Non-pigmented ciliary epithelial cell (primary cell): ENCODE data around the gene RMND1.
"Not testable (repeated sequence)": the region's sequence is repeated elsewhere in the genome, so short reads cannot be mapped to it uniquely, and the experiment has no call there.

Source experiments
- DNase-seq: peaks from one replicate; pipeline ENCODE4 v3.0.0-alpha.2; 2010; ENCODE audit warnings: low read depth

The RMND1 gene

DNA sequence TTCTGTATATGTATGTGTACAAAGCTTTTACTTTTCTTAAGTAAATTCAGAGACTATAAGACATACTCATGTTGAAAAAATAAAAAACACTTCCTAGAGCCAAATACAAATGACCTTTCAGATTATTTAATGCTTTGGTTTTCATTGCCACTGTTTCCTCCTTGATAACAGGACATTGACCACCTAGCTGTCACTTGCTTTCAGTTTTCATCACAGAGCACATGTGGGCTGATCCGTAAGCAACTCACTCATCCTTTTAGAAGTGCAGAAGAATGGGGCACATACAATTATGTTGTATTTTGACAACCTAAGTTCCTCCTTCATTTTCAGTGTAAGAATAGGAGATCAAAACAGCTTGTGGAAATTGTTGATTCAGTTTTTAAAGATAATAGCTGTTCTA, 66.7 kb downstream of the RMND1 start:
- no peak for DNase-seq

DNA sequence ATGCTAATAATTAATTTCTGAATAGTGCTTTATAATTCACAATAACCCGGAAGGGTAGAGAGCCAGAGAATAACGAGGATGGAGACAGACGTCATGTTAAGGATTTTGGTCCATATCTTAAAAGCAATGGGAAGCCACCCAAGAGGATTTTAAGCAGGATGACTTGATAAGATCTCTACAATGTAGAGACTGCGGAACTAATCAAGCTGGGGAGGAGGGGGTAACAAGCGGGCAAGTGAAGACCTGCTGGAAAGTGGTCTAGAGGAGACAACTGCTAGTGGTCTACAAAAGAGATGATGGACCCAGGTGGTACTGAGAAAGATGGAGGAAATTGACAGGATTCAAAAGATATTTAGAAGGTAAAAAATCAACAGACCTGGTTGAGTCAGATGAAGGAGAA, 67.8 kb downstream of the RMND1 start:
- DNase-seq, result no peak

DNA sequence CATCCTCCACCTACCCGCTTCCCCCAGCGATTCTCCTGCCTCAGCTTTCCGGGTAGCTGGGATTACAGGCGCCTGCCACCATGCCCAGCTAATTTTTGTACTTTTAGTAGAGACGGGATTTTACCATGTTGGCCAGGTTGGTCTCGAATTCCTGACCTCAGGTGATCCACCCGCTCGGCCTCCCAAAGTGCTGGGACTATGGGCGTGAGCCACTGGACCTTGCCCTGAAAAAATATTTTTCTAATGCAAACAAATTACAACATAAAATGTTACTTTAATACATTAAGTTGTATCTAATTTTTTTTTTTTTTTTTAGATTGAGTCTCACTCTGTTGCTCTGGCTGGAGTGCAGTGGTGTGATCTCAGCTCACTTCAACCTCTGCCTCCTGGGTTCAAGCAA, 69.3 kb downstream of the RMND1 start:
- not testable (repeated sequence) for DNase-seq

DNA sequence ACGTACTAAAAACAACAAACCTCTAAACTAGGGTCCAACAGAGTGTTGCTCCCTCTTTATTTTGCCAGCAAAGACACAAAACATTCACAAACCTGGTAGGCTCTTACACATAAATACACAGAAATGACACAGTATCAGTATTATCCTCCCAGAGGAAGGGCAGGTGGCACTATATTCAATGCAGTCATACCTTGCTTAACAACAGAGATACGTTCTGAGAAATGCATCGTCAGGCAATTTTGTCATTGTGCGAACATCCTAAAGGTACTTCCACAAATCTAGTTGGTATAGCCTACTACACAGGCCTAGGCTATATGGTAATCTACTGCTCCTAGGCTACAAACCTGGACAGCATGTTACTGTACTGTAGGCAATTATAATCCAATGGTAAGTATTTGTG, 70.2 kb downstream of the RMND1 start:
- no peak for DNase-seq

DNA sequence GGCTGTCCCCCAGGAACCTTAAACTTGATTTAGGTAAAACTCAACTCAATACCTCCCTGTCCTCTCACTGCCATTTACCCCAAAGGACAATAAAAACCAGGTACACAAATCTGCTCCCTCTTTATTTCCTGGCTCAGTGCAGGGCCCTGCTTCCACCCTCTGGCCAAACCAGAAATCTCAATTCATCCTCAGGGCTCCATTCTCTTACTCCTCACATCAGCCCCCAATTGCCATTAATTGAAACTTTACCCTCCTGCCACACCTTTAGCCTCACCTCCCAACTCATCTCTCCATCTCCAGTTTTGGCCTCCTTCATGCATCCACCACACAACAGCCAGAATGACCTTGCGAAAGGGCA, 71.1 kb downstream of the RMND1 start:
- no peak for DNase-seq

DNA sequence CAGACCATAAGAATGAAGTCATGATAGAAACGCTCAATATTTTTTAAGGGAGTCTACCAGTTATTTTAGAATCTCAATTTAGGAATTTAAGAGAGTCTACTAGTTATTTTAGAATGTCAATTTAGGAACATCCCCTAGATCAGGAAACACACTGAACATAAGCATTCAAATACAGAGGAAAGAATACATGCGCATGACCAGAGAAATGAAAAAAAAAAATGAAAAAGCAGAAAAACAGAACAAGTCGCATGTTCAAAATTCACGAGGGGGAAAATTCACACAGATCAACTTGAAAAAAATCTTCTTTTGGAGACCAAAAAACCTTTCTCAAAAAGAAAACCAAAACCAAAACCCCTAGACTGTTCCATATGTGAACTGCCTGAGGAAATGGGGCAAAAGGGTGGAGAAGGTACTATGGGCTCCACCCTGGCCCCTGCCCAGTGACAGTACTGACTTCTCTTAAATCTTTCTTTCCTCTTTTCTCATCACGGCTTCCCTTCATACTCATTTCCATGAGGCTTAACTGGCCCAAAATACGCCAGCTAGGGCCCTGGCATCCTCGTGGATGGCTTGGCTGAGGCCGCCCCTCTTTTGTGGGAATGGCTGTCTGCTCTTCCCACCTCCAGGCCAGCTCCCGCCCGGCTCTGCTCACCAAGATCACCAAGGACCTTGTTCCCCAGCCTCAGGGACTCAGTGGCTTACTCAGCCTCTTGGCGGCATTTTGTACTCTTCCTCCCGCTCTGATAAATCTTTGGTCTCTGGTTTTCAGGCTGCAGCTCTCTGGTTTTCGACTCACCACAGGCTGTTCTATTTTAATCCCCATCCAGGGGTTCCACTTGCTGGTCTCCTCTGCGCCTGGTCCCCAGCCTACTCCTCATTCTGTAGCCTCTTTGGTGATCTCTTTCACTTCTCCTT, 71.7 kb downstream of the RMND1 start:
- no peak for DNase-seq

DNA sequence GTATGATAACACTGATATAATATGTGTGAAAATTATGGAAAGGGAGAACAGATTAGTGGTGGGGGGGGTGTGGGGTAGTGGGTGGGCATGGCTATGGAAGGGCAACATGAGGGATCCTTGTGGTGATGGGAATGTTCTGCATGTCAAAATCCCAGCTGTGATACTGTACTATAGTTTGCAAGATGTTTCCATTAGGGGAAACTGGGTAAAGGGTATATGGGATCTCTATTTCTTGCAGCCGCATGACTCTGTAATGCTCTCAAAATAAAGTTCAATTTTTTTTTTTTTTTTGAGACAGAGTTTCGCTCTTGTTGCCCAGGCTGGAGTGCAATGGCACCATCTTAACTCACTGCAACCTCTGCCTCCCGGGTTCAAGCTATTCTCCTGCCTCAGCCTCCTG, 74.8 kb downstream of the RMND1 start:
- no peak for DNase-seq

DNA sequence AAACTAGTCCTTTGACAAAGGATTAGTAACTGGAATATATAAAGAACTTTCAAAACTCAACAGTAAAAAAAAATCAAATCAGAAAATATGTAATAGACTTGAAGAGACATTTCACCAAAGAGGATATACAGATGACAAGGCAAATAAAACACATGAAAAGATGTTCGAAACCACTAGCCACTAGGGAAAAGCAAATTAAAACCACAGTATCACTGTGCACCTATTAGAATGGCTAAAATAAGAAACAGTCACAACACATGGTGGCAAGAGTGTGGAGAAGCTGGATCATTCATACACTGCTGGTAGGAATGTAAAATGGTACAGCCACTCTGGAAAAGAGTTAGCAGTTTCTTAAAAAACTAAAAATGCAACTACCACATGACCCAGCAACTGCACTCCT, 75.5 kb downstream of the RMND1 start:
- DNase-seq, result no peak

DNA sequence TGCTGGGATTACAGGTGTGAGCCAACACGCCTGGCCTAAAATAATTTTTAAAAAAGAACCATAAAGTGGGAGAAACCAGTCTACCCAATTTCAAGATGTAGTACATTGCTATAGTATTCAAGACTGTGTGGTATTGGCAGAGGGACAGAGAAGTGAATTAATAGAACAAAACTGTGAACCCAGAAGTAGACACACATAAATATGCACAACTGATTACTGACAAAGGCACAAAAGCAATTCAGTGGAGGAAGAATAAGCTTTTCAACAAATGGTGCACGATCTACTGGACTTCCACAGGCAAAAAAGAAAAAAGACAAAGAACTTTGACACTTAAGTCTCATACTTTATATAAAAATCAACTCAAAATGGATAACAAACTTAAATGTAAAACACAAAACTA, 76.1 kb downstream of the RMND1 start:
- DNase-seq, result no peak

DNA sequence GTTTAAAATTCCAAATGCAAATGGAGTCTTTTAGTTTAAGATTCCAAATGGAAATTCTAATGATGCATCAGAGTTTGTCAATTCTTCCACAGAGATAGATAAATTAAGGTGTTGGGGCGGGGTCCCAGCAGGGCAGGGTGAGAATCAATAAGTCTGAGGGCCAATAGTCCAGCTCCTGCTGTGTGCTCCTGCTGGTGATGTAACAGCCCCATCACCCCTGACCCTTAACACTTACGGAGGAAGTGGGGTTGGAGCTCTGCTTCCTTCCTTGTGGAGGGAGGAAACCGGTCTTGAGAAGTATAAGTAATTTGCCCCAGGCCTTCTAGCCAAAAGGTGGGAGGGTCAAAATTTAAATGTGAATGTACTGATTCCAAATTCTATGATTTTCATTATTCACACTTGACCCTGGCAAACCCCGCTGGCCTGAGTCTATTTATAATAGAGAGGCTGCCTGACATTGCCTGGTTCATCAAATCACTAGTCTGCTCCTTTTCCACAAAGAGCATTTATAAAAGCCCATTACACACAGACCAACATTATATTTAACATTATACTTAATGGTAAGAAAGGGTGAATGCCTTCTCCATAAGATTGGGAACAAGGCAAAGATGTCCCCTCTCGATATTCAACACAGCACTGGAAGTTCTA, 77.8 kb downstream of the RMND1 start:
- no peak for DNase-seq

DNA sequence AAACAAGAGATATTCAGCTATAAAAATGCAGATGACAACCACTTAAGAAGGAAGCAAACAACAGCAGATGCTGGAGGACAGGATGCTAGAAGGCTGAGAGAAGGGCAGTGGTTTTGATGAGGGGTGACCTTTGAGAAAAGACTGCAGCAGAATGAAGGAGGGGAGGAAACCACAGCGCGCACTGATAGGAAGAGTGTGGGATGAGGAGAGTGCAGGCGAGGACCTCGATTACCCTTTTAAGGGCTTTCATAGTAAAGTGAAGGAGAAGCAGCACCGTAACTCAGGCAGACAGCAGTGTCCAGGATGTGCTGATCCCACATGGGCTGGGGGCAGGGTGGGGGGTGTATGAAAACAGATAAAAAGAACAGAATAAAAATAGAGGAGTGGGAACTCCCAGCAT, 79.8 kb downstream of the RMND1 start:
- DNase-seq, result no peak

DNA sequence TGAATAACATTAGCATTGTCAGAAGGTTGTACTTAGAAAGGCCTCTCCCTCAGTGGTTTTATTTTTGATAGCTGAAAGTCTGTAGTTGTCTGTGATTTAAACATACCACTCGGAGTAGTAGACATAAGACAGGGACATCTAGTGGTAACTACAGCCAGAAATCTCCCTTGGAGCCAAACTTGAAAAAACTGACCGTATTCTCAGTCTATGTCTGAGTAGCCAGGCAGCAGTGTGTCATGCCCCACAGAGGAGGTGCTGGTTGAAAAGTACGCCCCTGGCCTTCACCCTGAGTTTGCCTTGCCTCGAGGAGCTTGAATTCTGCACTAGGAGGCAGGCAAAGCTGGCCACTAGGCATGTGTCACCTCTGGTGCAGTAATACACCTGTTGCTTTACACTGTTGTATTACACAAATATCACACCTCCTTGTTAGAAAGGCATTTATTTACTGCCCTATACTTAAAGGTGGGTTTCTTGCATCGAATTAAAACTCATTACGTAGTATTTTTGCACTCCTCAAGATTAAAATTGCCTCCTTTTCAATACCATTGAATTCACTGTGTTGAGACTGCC, 81.3 kb downstream of the RMND1 start:
- no peak for DNase-seq

DNA sequence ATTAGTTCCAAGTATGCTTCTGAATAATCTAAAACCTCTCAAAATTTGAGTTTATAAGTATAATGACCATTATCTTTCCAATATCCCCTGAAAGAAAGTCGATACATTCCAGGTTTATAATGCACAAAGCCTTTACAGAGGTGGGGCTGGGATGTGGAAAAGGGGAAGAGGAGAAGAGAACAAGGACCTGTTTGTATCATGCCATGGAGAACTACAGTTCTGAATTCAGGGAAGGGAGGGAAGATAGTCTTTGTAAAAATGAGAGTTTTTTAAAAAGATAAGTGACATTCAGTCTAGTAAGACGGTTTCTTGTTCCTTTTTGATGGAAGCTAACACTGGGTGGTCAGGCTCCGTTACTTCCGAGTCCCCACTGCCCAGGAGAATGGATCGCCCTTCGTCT, 86.7 kb downstream of the RMND1 start:
- no peak for DNase-seq

DNA sequence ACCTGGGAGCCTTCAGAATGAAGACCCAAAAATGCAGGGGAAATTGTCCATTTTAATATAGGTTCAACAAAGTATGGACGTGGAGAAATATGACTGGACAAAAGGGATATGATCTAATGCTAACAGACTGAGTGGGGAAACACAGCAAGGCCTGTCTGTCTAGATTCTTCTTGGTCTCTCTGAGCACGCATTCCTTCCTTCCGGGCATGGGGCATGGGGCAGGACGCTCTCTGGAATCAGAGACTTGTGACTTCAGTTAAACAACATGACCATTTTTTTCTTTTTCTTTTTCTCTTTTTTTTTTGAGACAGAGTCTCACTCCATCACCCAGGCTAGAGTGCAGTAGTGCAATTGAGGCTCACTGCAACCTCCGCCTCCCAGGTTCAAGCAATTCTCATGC, 92.4 kb downstream of the RMND1 start:
- no peak for DNase-seq

DNA sequence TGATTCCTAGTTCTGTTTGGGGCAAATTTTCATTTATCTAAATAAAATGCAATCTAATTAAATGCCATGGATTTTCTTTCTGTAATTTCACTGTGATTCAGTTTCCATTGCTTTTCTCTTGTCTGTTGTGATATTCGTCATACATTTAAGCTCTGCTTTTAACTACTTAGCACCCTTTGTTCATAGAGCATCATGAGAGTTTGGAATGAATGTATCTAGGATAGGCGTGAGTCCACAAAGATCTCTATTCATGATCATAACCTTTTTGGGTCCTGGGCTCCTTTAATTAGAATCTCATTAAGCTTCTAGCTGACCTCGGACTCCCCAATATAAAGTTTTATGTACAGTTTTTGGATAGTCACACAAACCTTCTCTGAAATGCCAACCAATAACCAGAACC, 93.5 kb downstream of the RMND1 start:
- DNase-seq, result no peak

DNA sequence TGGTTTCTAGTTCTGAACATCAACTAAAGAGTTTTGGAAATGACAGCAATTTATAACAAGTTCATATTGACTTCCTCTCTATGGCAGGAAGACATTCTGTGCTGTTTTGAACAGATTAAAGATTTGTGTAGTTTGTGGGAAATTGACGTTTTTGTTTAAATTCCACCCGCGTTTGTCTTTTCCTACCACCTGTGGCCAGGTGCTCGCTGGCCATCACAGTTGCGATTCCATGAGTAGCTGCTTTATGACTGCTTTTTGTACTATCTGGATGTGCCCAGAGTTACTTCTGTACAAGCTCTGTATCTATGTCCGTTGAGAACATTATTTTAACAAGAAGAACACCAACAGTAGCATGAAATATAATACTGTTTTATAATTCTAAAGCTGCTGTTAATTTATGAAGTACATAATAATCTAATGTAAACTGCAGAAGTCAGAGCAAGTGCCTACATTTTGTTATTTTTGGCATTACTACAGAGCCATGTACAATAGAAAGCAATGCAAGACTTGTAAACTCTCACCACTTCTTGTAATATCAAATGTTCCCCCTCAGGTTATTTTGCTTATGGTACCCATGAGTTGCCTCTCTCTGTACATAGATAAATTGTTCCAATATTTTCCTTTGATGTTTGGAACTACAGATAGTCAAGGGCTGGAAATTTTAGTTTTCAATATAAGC, 94.0 kb downstream of the RMND1 start:
- no peak for DNase-seq

DNA sequence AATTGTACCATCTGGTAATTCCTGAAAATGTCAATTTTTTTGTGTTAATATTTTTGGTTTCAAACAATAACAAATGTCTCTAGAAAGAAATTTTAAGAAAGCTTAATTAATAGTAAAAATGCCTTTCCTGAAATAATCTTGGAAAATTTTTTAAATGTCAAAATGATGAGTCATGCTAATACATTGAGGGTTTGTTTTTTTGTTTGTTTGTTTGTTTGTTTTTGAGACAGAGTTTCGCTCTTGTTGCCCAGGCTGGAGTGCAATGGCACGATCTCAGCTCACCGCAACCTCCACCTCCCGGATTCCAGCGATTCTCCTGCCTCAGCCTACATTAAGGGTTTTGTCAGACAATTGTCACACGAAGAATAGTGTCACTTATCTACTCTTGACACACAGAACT, 94.9 kb downstream of the RMND1 start:
- DNase-seq, result not testable (repeated sequence)
